RPMI7951 (cell line): Measurements from ENCODE around the gene SLC38A5. TPM values are rescaled to one million over a fixed set of nuclear protein-coding genes. Genes with fewer than 3 reads are reported as not detected.
A peak's percentile ranks its signal among the peaks of the same experiment; 100 is the strongest.
"Not testable (repeated sequence)": the region's sequence is repeated elsewhere in the genome, so short reads cannot be mapped to it uniquely, and the experiment has no call there.

Experiments used
- DNase-seq: peaks from one replicate; pipeline ENCODE4 v3.0.0-alpha.2; 2012; ENCODE audit warnings: low read depth
- total RNA-seq: library from RNA; depleted of rRNA; stranded (reverse); fragments of >200 nt; shearing (Covaris generic); gene quantifications from 2 replicates; pipeline ENCODE4 v1.2.3, GENCODE V29; 2014; rRNA removed

SLC38A5 gene
- 0.24 and 0.98 TPM in 2 replicates for total RNA-seq

- no peak for DNase-seq
These were observed at the start of gene SLC38A5 for GRCh38 chrX:48470110-48470832. Gene SLC38A5 (minus strand): TSS chrX:48470260. CDS start chrX:48467924, 2,336 bp downstream.

GRCh38 chrX:48519481-48519880 lies 49.4 kb upstream of the SLC38A5 start:
- not testable (repeated sequence) for DNase-seq

GRCh38 chrX:48516987-48517386 lies 46.9 kb upstream of the SLC38A5 start:
- DNase-seq = no peak

- no peak for DNase-seq
These were observed 46.2 kb upstream of the SLC38A5 start for GRCh38 chrX:48516285-48516684.

- no peak for DNase-seq
These were observed 45.8 kb upstream of the SLC38A5 start for GRCh38 chrX:48515842-48516241.

GRCh38 chrX:48514868-48515460 lies 44.9 kb upstream of the SLC38A5 start:
- DNase-seq = no peak

- DNase-seq = no peak
These were observed 44.2 kb upstream of the SLC38A5 start for GRCh38 chrX:48514126-48514806.

- no peak for DNase-seq
These were observed 43.6 kb upstream of the SLC38A5 start for GRCh38 chrX:48513670-48514069.

GRCh38 chrX:48512371-48512935 lies 42.4 kb upstream of the SLC38A5 start:
- DNase-seq = no peak

- DNase-seq = peak; percentile 35
These were observed 41.5 kb upstream of the SLC38A5 start for GRCh38 chrX:48511560-48511959.

GRCh38 chrX:48509619-48510018 lies 39.6 kb upstream of the SLC38A5 start:
- DNase-seq = no peak

- DNase-seq = no peak
These were observed 39.2 kb upstream of the SLC38A5 start for GRCh38 chrX:48509245-48509590.

- DNase-seq = peak; percentile 80
These were observed 38.6 kb upstream of the SLC38A5 start, which contains the start of gene PORCN for GRCh38 chrX:48508400-48509244. Gene PORCN (plus strand): TSS chrX:48508992. CDS start chrX:48509821, 829 bp downstream.

GRCh38 chrX:48507246-48507645 lies 37.2 kb upstream of the SLC38A5 start:
- no peak for DNase-seq

GRCh38 chrX:48505481-48505880 lies 35.4 kb upstream of the SLC38A5 start:
- DNase-seq = no peak

- no peak for DNase-seq
These were observed 34.2 kb upstream of the SLC38A5 start for GRCh38 chrX:48504261-48504660.

- DNase-seq = peak; percentile 95
These were observed 28.3 kb upstream of the SLC38A5 start for GRCh38 chrX:48498374-48498809.

- DNase-seq = no peak
These were observed 27.8 kb upstream of the SLC38A5 start for GRCh38 chrX:48497871-48498270.

GRCh38 chrX:48496660-48497059 lies 26.6 kb upstream of the SLC38A5 start:
- no peak for DNase-seq

- DNase-seq = peak; percentile 52
These were observed 23.9 kb upstream of the SLC38A5 start for GRCh38 chrX:48493890-48494364.

GRCh38 chrX:48492293-48492910 lies 22.3 kb upstream of the SLC38A5 start:
- peak; percentile 69 for DNase-seq
